ENCODE results near the gene KCNQ4.

The KCNQ4 gene

DNA sequence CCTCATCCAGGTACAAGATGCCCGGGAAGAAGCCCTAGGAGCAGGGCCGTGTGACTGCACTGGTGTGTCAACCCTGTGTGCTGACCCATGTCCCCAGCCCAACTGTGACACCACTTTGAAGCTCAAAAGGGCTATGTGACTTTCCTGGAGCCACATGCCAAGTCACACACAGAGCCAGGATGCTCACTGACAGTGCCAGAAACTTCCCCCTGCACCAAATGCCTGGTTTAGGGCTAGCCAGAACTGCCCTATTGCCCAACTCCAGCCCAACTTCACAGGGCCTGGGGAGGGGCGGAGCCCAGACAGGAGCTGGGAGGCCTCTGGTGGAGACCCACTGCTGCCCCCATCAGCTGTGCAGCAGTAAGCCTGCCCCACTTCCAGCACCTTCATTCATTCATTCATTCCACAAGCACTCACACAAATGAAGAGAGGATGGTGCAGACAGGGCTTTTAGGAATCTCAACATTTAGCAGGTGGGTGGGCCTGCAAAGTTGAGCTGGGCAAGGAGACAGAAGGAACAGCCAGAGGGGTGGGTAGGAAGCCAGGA lies 36.7 kb downstream of the KCNQ4 start:
- TF ChIP-seq, protein P1, sequence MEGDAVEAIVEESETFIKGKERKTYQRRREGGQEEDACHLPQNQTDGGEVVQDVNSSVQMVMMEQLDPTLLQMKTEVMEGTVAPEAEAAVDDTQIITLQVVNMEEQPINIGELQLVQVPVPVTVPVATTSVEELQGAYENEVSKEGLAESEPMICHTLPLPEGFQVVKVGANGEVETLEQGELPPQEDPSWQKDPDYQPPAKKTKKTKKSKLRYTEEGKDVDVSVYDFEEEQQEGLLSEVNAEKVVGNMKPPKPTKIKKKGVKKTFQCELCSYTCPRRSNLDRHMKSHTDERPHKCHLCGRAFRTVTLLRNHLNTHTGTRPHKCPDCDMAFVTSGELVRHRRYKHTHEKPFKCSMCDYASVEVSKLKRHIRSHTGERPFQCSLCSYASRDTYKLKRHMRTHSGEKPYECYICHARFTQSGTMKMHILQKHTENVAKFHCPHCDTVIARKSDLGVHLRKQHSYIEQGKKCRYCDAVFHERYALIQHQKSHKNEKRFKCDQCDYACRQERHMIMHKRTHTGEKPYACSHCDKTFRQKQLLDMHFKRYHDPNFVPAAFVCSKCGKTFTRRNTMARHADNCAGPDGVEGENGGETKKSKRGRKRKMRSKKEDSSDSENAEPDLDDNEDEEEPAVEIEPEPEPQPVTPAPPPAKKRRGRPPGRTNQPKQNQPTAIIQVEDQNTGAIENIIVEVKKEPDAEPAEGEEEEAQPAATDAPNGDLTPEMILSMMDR (IDR thresholded peaks at IDR 0.05; ENCODE audit: control insufficient read depth, extremely low read depth, insufficient read depth), result no peak
- no peak overlapping the region for H3K4me3 ChIP-seq (ENCODE audit: low read depth, low read length)
- DNase-seq (ENCODE audit: low read depth), result no peak

DNA sequence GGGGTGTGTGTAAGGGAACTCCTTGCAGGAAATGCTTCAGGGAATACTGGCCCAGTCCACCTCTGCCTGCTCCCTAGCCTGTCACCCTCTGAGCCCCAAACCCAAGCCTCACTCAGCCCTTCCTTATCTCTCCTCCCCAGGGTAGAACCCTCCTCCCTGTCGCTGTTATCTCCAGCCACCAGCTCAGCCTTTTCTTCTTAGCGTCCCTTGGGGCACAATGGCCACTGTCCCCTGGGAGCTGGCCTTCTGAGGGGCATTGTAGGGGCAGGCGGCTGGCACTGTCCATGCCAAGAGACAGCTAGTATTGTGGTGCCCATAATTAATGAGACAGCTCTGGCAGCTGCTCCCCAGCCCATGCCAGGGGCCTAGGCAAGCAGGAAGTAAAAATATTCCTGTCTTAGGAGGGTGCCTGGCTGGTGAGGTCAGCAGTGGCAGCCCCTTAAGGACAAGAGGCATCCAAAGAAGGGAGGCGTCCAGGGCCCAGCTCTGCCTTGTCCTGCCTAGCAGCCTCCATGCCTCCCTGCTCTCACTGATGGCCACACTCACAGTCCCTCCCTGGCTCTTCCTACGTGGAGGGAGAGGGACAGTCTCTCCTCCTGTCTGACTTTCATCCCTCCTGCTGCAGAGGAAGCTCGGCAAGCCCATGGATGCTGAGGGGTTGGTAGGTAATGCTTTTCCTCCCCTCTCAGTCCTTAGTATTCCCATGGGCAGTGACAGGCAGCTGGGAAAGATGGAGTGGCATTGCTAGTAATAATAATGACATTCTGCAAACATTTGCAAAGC lies 37.5 kb downstream of the KCNQ4 start:
- H3K4me3 ChIP-seq (ENCODE audit: low read depth, low read length), result no peak overlapping the region
- TF ChIP-seq, protein P1 (IDR thresholded peaks at IDR 0.05; ENCODE audit: control insufficient read depth, extremely low read depth, insufficient read depth), result no peak
- DNase-seq (ENCODE audit: low read depth), result no peak

DNA sequence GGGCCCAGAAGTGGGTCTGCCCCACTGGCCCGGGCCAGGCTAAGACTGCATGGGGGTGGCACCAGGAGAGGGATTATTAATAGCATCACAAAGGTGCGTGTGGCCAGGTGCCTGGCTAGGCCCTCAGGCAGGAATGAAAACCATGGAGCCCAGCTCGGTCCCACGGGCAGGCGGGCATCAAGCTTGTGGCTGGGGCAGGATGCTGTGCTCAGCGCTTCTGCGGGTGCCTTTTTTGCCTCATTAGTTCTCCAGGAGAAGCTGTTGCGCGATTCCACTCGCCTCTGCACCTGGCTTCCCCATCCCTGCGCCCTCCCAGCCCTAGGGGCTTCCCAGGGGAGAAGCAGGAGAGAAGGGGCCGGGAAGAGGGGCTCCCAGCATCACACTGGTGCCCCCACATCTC lies 39.3 kb downstream of the KCNQ4 start:
- no peak for DNase-seq (ENCODE audit: low read depth)
- no peak overlapping the region for H3K4me3 ChIP-seq (ENCODE audit: low read depth, low read length)
- TF ChIP-seq, protein P1 (IDR thresholded peaks at IDR 0.05; ENCODE audit: control insufficient read depth, extremely low read depth, insufficient read depth), result no peak

DNA sequence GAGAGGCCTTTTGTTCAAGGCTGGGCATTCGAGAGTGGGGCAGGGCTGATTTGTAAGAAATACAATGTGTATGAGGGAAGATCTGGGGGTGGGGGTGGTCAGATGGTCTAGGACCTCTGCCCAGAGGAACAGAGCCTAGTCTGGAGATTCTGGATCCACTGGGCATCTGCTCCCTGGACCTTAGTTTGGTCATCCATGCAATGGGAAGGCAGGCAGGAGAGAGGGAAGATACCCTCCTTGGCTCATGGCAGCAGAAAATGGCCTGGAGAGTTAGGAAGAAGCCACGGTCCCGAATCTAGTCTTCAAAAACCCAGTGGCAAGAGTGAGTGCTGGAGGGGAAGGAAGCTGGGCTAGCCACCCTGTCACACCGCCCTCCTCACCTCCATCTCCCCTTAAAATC lies 39.8 kb downstream of the KCNQ4 start:
- DNase-seq (ENCODE audit: low read depth), result no peak
- no peak overlapping the region for H3K4me3 ChIP-seq (ENCODE audit: low read depth, low read length)
- TF ChIP-seq, protein P1 (IDR thresholded peaks at IDR 0.05; ENCODE audit: control insufficient read depth, extremely low read depth, insufficient read depth), result no peak

DNA sequence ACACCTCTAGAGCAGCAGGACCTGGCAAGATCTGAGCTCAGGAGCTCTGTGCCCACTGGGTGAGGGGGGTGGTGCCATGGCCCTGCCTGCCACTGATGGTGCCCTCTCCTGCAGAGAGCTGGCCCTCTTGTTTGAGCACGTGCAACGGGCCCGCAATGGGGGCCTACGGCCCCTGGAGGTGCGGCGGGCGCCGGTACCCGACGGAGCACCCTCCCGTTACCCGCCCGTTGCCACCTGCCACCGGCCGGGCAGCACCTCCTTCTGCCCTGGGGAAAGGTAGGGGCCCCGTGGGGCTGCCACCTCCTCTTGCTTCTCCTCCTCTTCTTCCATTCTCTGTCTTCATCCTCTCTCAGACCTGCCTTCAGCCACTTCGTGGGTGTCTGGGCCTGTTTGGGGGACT lies 40.4 kb downstream of the KCNQ4 start:
- no peak for DNase-seq (ENCODE audit: low read depth)
- TF ChIP-seq, protein P1 (IDR thresholded peaks at IDR 0.05; ENCODE audit: control insufficient read depth, extremely low read depth, insufficient read depth), result no peak
- H3K4me3 ChIP-seq (ENCODE audit: low read depth, low read length), result no peak overlapping the region

DNA sequence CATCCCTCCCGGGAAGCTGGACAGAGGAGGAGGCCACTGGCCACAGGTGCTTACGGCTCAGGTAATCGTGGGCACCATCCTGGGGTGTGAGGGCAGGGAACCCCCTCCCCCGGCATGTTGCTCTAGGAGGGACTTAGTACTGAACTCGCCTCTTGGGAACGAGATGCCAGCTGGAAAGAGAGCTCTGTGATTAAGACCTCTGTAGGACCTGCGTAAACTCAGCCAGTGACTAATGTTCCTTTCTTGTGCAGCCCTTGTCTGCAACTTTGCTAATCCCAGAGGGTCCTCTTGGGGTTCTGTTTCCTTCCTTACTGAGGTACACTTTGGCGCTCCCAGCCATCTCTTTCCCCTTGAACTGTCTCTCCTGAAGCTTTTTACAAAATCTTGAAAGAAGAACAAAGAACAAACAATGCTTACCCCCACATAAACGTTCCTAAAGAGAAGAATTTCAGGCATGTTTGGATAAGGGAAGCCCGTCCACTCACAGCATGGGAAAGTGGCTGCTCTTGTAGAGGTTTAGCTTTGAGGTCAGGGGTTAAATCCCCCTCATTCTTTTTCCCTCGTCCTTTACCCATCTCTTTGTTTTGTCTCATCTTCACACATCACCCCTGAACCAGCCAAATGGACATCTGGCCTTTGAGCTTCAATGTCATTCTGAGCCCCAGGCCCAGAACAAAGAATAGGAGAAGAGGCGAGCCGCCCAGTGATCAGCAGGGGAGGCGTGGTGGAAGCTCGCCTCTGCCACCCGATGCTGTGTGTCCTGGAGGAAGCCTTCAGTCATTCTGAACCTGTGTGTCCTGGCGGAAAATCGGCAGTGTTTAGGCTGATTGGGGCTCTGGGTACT lies 41.2 kb downstream of the KCNQ4 start:
- TF ChIP-seq, protein P1 (IDR thresholded peaks at IDR 0.05; ENCODE audit: control insufficient read depth, extremely low read depth, insufficient read depth), result no peak
- H3K4me3 ChIP-seq (ENCODE audit: low read depth, low read length), result no peak overlapping the region
- no peak for DNase-seq (ENCODE audit: low read depth)

All from LNCaP clone FGC (cell line).